WERI-Rb-1 (cell line): ENCODE measurements around the gene NELL2.

Source experiments
- DNase-seq: peaks from one replicate; pipeline ENCODE4 v3.0.0-alpha.2; 2020
- H3K27ac ChIP-seq: fragments of 250-450 bp; sonication (Bioruptor Pico); 2 replicates; pipeline ENCODE4 v1.5.1; 2020; ENCODE audit warnings: mild to moderate bottlenecking, moderate library complexity
- H3K27me3 ChIP-seq: fragments of 250-450 bp; sonication (Bioruptor Pico); 2 replicates; pipeline ENCODE4 v1.5.1; 2021; ENCODE audit warnings: mild to moderate bottlenecking, low read depth, moderate library complexity; ENCODE audit not compliant: insufficient read depth, severe bottlenecking
- H3K36me3 ChIP-seq: fragments of 250-450 bp; sonication (Bioruptor Pico); 2 replicates; pipeline ENCODE4 v1.5.1; 2020; ENCODE audit warnings: mild to moderate bottlenecking, moderate library complexity
- H3K4me3 ChIP-seq: 2 replicates; pipeline ENCODE4 v1.5.1; 2011; ENCODE audit warnings: low read depth, mild to moderate bottlenecking, control low read depth, low read length
- H3K9me3 ChIP-seq: fragments of 250-450 bp; sonication (Bioruptor Pico); 2 replicates; pipeline ENCODE4 v1.5.1; 2021; ENCODE audit warnings: mild to moderate bottlenecking, moderate library complexity; ENCODE audit not compliant: severe bottlenecking
- CTCF ChIP-seq: IDR thresholded peaks from 2 replicates; pipeline ENCODE4 v1.5.1; 2011; ENCODE audit warnings: low read depth, mild to moderate bottlenecking, control low read depth, inconsistent platforms, low read length

The NELL2 gene

GRCh38 chr12:44858226-44858855, 17.8 kb downstream of the NELL2 start:
- Histone ChIP-seq H3K9me3 (no peaks in the 10 kb centered on the region), H3K36me3 (no peaks in the 10 kb centered on the region), H3K4me3 (no peak overlapping the region), H3K27me3 (no peaks in the 10 kb centered on the region), H3K27ac (no peak overlapping the region)
- no peak for TF ChIP-seq CTCF
- no peak for DNase-seq

- Histone ChIP-seq H3K4me3 (no peak overlapping the region), H3K27me3 (no peaks in the 10 kb centered on the region), H3K27ac (no peak overlapping the region), H3K9me3 (no peaks in the 10 kb centered on the region), H3K36me3 (no peaks in the 10 kb centered on the region)
- no peak for DNase-seq
- no peak for TF ChIP-seq CTCF
Measured at GRCh38 chr12:44852483-44852882, 23.6 kb downstream of the NELL2 start.

GRCh38 chr12:44851586-44851985, 24.5 kb downstream of the NELL2 start:
- no peaks in the 10 kb centered on the region for H3K36me3 ChIP-seq
- no peak overlapping the region for H3K4me3 ChIP-seq

GRCh38 chr12:44848703-44849085, 27.4 kb downstream of the NELL2 start:
- Histone ChIP-seq H3K27ac (no peak overlapping the region), H3K36me3 (no peaks in the 10 kb centered on the region), H3K27me3 (no peaks in the 10 kb centered on the region), H3K9me3 (no peaks in the 10 kb centered on the region), H3K4me3 (no peak overlapping the region)
- no peak for TF ChIP-seq CTCF
- no peak for DNase-seq

More at GRCh38 chr12:44851586-44851985, 24.5 kb downstream of the NELL2 start:
- TF ChIP-seq CTCF = no peak
- H3K27me3 ChIP-seq = no peaks in the 10 kb centered on the region
- no peak for DNase-seq
- no peaks in the 10 kb centered on the region for H3K9me3 ChIP-seq
- H3K27ac ChIP-seq = no peak overlapping the region

GRCh38 chr12:44847888-44848702, 28.0 kb downstream of the NELL2 start:
- Histone ChIP-seq H3K4me3 (no peak overlapping the region), H3K9me3 (no peaks in the 10 kb centered on the region), H3K27ac (no peak overlapping the region), H3K27me3 (no peaks in the 10 kb centered on the region), H3K36me3 (no peaks in the 10 kb centered on the region)
- TF ChIP-seq CTCF = no peak
- DNase-seq = no peak
